ENCODE measurements around the gene HSP90B1. TPM values are rescaled to one million over a fixed set of nuclear protein-coding genes. Genes with fewer than 3 reads are reported as not detected.

The HSP90B1 gene
- total and polyA plus RNA-seq, 9 of the 15 experiments (the other 6 are each of a cell fraction or from before 2014, with no cell fraction given), result 196 to 719 (median 557) TPM

DNA sequence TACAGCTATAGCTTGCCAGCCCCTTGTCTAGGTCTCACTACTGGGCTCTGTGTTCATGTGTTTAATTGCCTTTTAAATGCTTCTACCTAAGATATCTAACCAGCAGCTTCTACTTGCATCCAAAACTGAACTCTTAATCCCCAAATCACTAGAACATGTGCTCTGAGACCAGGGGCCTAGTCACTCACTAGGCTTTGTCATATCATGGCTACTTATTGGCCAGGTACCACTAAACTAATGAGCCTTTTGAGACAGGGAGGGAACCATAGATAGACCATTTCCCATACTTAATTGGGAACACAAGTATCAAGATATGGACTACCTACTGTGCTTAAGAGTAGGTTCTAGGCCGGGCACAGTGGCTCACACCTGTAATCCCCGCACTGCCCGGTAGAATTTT, 6.5 kb downstream of the HSP90B1 start (continued):
- TF ChIP-seq NRF1 (conservative IDR thresholded peaks at IDR 0.05 in 1 of 2, IDR thresholded peaks at IDR 0.05 in 1 of 2) (no peak), ZNF146 (CRISPR knock-in tag; IDR thresholded peaks at IDR 0.05; ENCODE audit: unreplicated experiment) (no peak), BRF1 (IDR thresholded peaks at IDR 0.05; ENCODE audit: borderline replicate concordance, extremely low read depth, insufficient read length) (no peak), ZBTB7A (IDR thresholded peaks at IDR 0.05; ENCODE audit: borderline replicate concordance, control insufficient read depth, low read depth, low read length) (no peak), ZNF3 (CRISPR knock-in tag; IDR thresholded peaks at IDR 0.05) (no peak), SMAD2 (IDR thresholded peaks at IDR 0.05; ENCODE audit: low read depth, low read length) (no peak), NCOA2 (IDR thresholded peaks at IDR 0.05; ENCODE audit: partially characterized antibody in 2 of 2) (no peak), ZNF143 (CRISPR knock-in tag; IDR thresholded peaks at IDR 0.05) (no peak), ZNF707 (CRISPR knock-in tag; conservative IDR thresholded peaks at IDR 0.05) (no peak), MYBL2 (IDR thresholded peaks at IDR 0.05; ENCODE audit: low read depth) (no peak), MYBL2 (CRISPR knock-in tag; IDR thresholded peaks at IDR 0.05; ENCODE audit: borderline replicate concordance) (no peak), POLR2AphosphoS5 (IDR thresholded peaks at IDR 0.05; ENCODE audit: control insufficient read depth, insufficient read depth, low read depth, low read length) (peak; percentile 69), SIX5 (IDR thresholded peaks at IDR 0.05; ENCODE audit: borderline replicate concordance in 1 of 2, insufficient read depth in 1 of 2, low read depth in 1 of 2, low read length in 2 of 2) (no peak), SRSF3 (IDR thresholded peaks at IDR 0.05; ENCODE audit: insufficient read depth, low read length) (no peak)
- TF ChIP-seq, protein P1, sequence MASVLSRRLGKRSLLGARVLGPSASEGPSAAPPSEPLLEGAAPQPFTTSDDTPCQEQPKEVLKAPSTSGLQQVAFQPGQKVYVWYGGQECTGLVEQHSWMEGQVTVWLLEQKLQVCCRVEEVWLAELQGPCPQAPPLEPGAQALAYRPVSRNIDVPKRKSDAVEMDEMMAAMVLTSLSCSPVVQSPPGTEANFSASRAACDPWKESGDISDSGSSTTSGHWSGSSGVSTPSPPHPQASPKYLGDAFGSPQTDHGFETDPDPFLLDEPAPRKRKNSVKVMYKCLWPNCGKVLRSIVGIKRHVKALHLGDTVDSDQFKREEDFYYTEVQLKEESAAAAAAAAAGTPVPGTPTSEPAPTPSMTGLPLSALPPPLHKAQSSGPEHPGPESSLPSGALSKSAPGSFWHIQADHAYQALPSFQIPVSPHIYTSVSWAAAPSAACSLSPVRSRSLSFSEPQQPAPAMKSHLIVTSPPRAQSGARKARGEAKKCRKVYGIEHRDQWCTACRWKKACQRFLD (CRISPR knock-in tag; IDR thresholded peaks at IDR 0.05), result no peak
- TF ChIP-seq, protein P2, sequence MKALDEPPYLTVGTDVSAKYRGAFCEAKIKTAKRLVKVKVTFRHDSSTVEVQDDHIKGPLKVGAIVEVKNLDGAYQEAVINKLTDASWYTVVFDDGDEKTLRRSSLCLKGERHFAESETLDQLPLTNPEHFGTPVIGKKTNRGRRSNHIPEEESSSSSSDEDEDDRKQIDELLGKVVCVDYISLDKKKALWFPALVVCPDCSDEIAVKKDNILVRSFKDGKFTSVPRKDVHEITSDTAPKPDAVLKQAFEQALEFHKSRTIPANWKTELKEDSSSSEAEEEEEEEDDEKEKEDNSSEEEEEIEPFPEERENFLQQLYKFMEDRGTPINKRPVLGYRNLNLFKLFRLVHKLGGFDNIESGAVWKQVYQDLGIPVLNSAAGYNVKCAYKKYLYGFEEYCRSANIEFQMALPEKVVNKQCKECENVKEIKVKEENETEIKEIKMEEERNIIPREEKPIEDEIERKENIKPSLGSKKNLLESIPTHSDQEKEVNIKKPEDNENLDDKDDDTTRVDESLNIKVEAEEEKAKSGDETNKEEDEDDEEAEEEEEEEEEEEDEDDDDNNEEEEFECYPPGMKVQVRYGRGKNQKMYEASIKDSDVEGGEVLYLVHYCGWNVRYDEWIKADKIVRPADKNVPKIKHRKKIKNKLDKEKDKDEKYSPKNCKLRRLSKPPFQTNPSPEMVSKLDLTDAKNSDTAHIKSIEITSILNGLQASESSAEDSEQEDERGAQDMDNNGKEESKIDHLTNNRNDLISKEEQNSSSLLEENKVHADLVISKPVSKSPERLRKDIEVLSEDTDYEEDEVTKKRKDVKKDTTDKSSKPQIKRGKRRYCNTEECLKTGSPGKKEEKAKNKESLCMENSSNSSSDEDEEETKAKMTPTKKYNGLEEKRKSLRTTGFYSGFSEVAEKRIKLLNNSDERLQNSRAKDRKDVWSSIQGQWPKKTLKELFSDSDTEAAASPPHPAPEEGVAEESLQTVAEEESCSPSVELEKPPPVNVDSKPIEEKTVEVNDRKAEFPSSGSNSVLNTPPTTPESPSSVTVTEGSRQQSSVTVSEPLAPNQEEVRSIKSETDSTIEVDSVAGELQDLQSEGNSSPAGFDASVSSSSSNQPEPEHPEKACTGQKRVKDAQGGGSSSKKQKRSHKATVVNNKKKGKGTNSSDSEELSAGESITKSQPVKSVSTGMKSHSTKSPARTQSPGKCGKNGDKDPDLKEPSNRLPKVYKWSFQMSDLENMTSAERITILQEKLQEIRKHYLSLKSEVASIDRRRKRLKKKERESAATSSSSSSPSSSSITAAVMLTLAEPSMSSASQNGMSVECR (CRISPR knock-in tag; IDR thresholded peaks at IDR 0.05), result no peak
- TF ChIP-seq, protein P3, sequence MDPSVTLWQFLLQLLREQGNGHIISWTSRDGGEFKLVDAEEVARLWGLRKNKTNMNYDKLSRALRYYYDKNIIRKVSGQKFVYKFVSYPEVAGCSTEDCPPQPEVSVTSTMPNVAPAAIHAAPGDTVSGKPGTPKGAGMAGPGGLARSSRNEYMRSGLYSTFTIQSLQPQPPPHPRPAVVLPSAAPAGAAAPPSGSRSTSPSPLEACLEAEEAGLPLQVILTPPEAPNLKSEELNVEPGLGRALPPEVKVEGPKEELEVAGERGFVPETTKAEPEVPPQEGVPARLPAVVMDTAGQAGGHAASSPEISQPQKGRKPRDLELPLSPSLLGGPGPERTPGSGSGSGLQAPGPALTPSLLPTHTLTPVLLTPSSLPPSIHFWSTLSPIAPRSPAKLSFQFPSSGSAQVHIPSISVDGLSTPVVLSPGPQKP (CRISPR knock-in tag; IDR thresholded peaks at IDR 0.05), result no peak
- TF ChIP-seq, protein P4, sequence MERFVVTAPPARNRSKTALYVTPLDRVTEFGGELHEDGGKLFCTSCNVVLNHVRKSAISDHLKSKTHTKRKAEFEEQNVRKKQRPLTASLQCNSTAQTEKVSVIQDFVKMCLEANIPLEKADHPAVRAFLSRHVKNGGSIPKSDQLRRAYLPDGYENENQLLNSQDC (CRISPR knock-in tag; IDR thresholded peaks at IDR 0.05), result no peak
- TF ChIP-seq, protein P5, sequence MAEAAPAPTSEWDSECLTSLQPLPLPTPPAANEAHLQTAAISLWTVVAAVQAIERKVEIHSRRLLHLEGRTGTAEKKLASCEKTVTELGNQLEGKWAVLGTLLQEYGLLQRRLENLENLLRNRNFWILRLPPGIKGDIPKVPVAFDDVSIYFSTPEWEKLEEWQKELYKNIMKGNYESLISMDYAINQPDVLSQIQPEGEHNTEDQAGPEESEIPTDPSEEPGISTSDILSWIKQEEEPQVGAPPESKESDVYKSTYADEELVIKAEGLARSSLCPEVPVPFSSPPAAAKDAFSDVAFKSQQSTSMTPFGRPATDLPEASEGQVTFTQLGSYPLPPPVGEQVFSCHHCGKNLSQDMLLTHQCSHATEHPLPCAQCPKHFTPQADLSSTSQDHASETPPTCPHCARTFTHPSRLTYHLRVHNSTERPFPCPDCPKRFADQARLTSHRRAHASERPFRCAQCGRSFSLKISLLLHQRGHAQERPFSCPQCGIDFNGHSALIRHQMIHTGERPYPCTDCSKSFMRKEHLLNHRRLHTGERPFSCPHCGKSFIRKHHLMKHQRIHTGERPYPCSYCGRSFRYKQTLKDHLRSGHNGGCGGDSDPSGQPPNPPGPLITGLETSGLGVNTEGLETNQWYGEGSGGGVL (CRISPR knock-in tag; IDR thresholded peaks at IDR 0.05), result no peak

Data from K562 (cell line).